Measurements from ENCODE around the gene FAM210B. TPM values are rescaled to one million over a fixed set of nuclear protein-coding genes. Genes with fewer than 3 reads are reported as not detected.

FAM210B gene
- total RNA-seq, 6 experiments from 2014 or later = 34.5 to 58.6 (median 41.0) TPM

- H3K27me3 Mint-ChIP-seq (ENCODE audit: insufficient read depth) = no peaks in the 10 kb centered on the region
- peak overlapping the region; percentile 46 for H3K4me3 Mint-ChIP-seq
- TF ChIP-seq, protein P1, sequence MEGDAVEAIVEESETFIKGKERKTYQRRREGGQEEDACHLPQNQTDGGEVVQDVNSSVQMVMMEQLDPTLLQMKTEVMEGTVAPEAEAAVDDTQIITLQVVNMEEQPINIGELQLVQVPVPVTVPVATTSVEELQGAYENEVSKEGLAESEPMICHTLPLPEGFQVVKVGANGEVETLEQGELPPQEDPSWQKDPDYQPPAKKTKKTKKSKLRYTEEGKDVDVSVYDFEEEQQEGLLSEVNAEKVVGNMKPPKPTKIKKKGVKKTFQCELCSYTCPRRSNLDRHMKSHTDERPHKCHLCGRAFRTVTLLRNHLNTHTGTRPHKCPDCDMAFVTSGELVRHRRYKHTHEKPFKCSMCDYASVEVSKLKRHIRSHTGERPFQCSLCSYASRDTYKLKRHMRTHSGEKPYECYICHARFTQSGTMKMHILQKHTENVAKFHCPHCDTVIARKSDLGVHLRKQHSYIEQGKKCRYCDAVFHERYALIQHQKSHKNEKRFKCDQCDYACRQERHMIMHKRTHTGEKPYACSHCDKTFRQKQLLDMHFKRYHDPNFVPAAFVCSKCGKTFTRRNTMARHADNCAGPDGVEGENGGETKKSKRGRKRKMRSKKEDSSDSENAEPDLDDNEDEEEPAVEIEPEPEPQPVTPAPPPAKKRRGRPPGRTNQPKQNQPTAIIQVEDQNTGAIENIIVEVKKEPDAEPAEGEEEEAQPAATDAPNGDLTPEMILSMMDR (IDR thresholded peaks at IDR 0.05) = no peak
- peaks cover 78% of the 10 kb centered on the region for H3K4me1 Mint-ChIP-seq (ENCODE audit: low read depth)
- no peaks in the 10 kb centered on the region for H3K9me3 Mint-ChIP-seq
- peak; percentile 37 for DNase-seq
- H3K36me3 Mint-ChIP-seq (ENCODE audit: low read depth) = peaks cover 24% of the 10 kb centered on the region
- H3K27ac Mint-ChIP-seq = peak overlapping the region; percentile 96
Observed at GRCh38 chr20:56417911-56418310, 59.1 kb downstream of the FAM210B start.

Other genes starting within 250 kb of the FAM210B start
- gene MC3R, start 110.2 kb upstream of the FAM210B start, total RNA-seq (2021; fragmentation: NEBNext Ultra II Directional; extraction: Animal tissue kit (Norgen Biotek cat#: 25700)) = not detected
- gene AURKA, start 33.2 kb downstream of the FAM210B start, total RNA-seq (2021; fragmentation: NEBNext Ultra II Directional; extraction: Animal tissue kit (Norgen Biotek cat#: 25700)) = 10 to 100 TPM; 37.2 to 82.0 (median 77.1) TPM
- 10 to 100 TPM; 32.1 to 40.5 (median 34.6) TPM for gene CSTF1, start 33.7 kb downstream of the FAM210B start, total RNA-seq (2021; fragmentation: NEBNext Ultra II Directional; extraction: Animal tissue kit (Norgen Biotek cat#: 25700))
- under 1 TPM; 0.38 to 0.70 (median 0.56) TPM for gene CASS4, start 53.3 kb downstream of the FAM210B start, total RNA-seq (2021; fragmentation: NEBNext Ultra II Directional; extraction: Animal tissue kit (Norgen Biotek cat#: 25700))
- gene RTF2, start 109.7 kb downstream of the FAM210B start, total RNA-seq (2021; fragmentation: NEBNext Ultra II Directional; extraction: Animal tissue kit (Norgen Biotek cat#: 25700)) = 100 to 1,000 TPM; 148 to 158 (median 153) TPM
- under 1 TPM in 1 of 6 experiments, not detected in 5; 0.21 TPM for gene FAM209A, start 165.8 kb downstream of the FAM210B start, total RNA-seq (2021; fragmentation: NEBNext Ultra II Directional; extraction: Animal tissue kit (Norgen Biotek cat#: 25700))
- gene FAM209B, start 174.3 kb downstream of the FAM210B start, total RNA-seq (2021; fragmentation: NEBNext Ultra II Directional; extraction: Animal tissue kit (Norgen Biotek cat#: 25700)) = under 1 TPM in 2 of 6 experiments, not detected in 4; 0.28 to 0.31 TPM